Glomerular endothelial cell (primary cell): ENCODE results near the gene ABLIM2. TPM values are rescaled to one million over a fixed set of nuclear protein-coding genes. Genes with fewer than 3 reads are reported as not detected.

Experiments used
- DNase-seq: peaks from one replicate; pipeline ENCODE4 v3.0.0-alpha.2; 2011; ENCODE audit warnings: low read depth, low spot score; ENCODE audit errors: extremely low read depth
- total RNA-seq: library from RNA; depleted of rRNA; stranded (reverse); fragments of >200 nt; gene quantifications from 2 replicates; pipeline ENCODE4 v1.2.3, GENCODE V29; 2015

ABLIM2 gene
- total RNA-seq, 1 donor from 2014 or later: 0.99 TPM

GRCh38 chr4:8123870-8124269 is 34.7 kb downstream of the ABLIM2 start:
- no peak for DNase-seq

GRCh38 chr4:8123389-8123788 is 35.2 kb downstream of the ABLIM2 start:
- DNase-seq: no peak

GRCh38 chr4:8122746-8123145 is 35.9 kb downstream of the ABLIM2 start:
- no peak for DNase-seq

GRCh38 chr4:8121292-8122015 is 37.2 kb downstream of the ABLIM2 start:
- no peak for DNase-seq

- DNase-seq: no peak
These were observed 38.1 kb downstream of the ABLIM2 start for GRCh38 chr4:8120501-8120900.

GRCh38 chr4:8119877-8120276 is 38.7 kb downstream of the ABLIM2 start:
- DNase-seq: no peak

- DNase-seq: no peak
These were observed 40.1 kb downstream of the ABLIM2 start for GRCh38 chr4:8118531-8118930.

- no peak for DNase-seq
These were observed 40.6 kb downstream of the ABLIM2 start for GRCh38 chr4:8118035-8118434.

- DNase-seq: no peak
These were observed 41.3 kb downstream of the ABLIM2 start for GRCh38 chr4:8117278-8117682.

GRCh38 chr4:8115916-8116315 is 42.7 kb downstream of the ABLIM2 start:
- DNase-seq: no peak

GRCh38 chr4:8115203-8115520 is 43.5 kb downstream of the ABLIM2 start:
- no peak for DNase-seq

GRCh38 chr4:8114456-8115202 is 44.0 kb downstream of the ABLIM2 start:
- no peak for DNase-seq

GRCh38 chr4:8113611-8114377 is 44.8 kb downstream of the ABLIM2 start:
- no peak for DNase-seq

GRCh38 chr4:8112672-8113071 is 45.9 kb downstream of the ABLIM2 start:
- no peak for DNase-seq

- no peak for DNase-seq
These were observed 46.5 kb downstream of the ABLIM2 start for GRCh38 chr4:8112036-8112576.

GRCh38 chr4:8110071-8110986 is 48.3 kb downstream of the ABLIM2 start:
- no peak for DNase-seq

- no peak for DNase-seq
These were observed 49.1 kb downstream of the ABLIM2 start for GRCh38 chr4:8109406-8110065.

- no peak for DNase-seq
These were observed 49.6 kb downstream of the ABLIM2 start for GRCh38 chr4:8108991-8109390.

- no peak for DNase-seq
These were observed 50.4 kb downstream of the ABLIM2 start for GRCh38 chr4:8108261-8108660.

- no peak for DNase-seq
These were observed 51.4 kb downstream of the ABLIM2 start for GRCh38 chr4:8107146-8107657.
